Duodenal mucosa (tissue), 2 donors: ENCODE measurements around the gene PPP6R3.
"Not testable (repeated sequence)": the region's sequence is repeated elsewhere in the genome, so short reads cannot be mapped to it uniquely, and the experiment has no call there.

Experiments
- H3K27ac ChIP-seq: one replicate; pipeline ENCODE4 v1.7.0; 2013; ENCODE audit warnings: low read depth, low read length
- H3K27me3 ChIP-seq, 2 donors: one replicate each; pipeline ENCODE4 v1.7.0; 2013; ENCODE audit warnings: low read length in 2 of 2, control low read depth in 1 of 2; ENCODE audit not compliant: insufficient read depth in 2 of 2, control insufficient read depth in 1 of 2
- H3K36me3 ChIP-seq, 2 donors: one replicate each; pipeline ENCODE4 v1.7.0; 2013; ENCODE audit warnings: low read length in 2 of 2, control low read depth in 1 of 2; ENCODE audit not compliant: insufficient read depth in 2 of 2, control insufficient read depth in 1 of 2
- H3K4me1 ChIP-seq, 2 donors: one replicate each; pipeline ENCODE4 v1.7.0; 2013; ENCODE audit warnings: low read length in 2 of 2, control low read depth in 1 of 2; ENCODE audit not compliant: insufficient read depth in 2 of 2, control insufficient read depth in 1 of 2
- H3K4me3 ChIP-seq, 2 donors: one replicate each; pipeline ENCODE4 v1.7.0; 2013; ENCODE audit warnings: low read length in 2 of 2, low read depth in 1 of 2
- H3K9ac ChIP-seq, 2 donors: one replicate each; pipeline ENCODE4 v1.7.0; 2013; ENCODE audit warnings: low read length in 2 of 2, low read depth in 1 of 2
- H3K9me3 ChIP-seq, 2 donors: one replicate each; pipeline ENCODE4 v1.7.0; 2013; ENCODE audit warnings: low read length in 2 of 2, control low read depth in 1 of 2; ENCODE audit not compliant: control insufficient read depth in 1 of 2

Gene PPP6R3

DNA sequence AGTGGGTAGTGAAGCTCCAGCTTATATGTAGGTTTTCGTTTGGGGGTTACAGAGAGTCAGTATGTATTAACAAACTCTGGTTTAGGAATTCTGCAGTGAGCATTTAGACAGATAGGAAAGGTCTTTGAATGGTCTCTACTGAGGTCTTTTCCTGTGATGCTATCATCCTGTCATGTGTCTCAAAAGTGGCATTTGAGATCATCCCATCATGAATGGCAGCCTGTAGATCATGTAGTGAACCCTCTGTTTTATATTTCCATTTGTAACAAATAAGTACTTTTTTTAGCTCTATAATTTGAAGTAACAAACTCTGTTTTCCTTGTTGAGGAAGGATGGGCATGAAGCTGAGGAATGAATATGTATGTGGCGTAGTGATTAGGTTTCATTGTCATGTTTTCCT lies 76.2 kb downstream of the PPP6R3 start:
- no peaks in the 10 kb centered on the region for H3K4me1 ChIP-seq
- no peaks in the 10 kb centered on the region for H3K9me3 ChIP-seq
- H3K36me3 ChIP-seq = peaks cover 25 to 43% of the 10 kb centered on the region in 2 donors
- H3K9ac ChIP-seq = no peak overlapping the region
- H3K27me3 ChIP-seq = no peaks in the 10 kb centered on the region
- H3K27ac ChIP-seq = no peak overlapping the region
- no peak overlapping the region for H3K4me3 ChIP-seq

DNA sequence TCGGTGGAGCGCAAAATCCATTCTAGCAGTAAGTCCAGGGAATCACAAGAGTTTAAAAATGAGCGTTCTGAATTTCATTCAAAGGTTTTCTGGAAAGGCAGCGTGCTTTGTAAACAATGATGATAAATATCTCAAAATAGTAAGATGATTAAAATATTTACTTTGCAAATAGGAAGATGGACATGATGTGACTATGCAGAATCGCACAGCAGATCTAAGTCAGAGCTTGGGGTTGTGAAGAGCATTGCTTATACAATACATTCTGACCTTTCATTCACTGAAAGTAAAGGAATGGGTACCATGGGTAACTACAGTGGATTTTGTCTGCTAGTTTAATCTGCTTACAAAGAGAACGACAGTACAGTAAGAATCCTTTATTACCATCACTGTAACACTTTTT lies 77.5 kb downstream of the PPP6R3 start:
- Histone ChIP-seq H3K9ac (no peak overlapping the region), H3K27me3 (no peaks in the 10 kb centered on the region), H3K4me3 (no peak overlapping the region), H3K27ac (no peak overlapping the region), H3K9me3 (no peaks in the 10 kb centered on the region), H3K4me1 (no peaks in the 10 kb centered on the region), H3K36me3 (peaks cover 26 to 50% of the 10 kb centered on the region in 2 donors)

DNA sequence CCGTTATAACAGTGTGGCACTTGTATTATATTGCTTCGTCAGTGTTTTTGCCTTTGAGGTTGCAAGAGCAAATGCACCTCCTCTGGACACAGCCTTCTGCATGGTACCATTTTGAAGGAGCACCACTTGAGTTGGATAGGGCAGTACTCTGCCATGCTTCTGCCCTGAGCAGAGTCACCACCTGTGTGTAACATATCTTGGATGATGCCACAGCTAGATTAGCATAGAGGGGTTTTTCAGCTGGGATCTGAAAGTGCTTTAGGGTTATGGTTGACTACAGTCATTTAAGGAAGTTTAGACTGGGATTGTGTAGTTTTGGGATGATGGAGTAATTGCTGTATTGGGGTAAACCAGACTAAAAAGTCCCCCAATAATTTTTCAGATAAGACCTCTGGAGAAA lies 78.8 kb downstream of the PPP6R3 start:
- H3K27ac ChIP-seq = no peak overlapping the region
- H3K4me3 ChIP-seq = no peak overlapping the region
- H3K36me3 ChIP-seq = peaks cover 33 to 54% of the 10 kb centered on the region in 2 donors
- no peak overlapping the region for H3K9ac ChIP-seq
- H3K4me1 ChIP-seq = no peaks in the 10 kb centered on the region
- H3K9me3 ChIP-seq = no peaks in the 10 kb centered on the region
- H3K27me3 ChIP-seq = no peaks in the 10 kb centered on the region

DNA sequence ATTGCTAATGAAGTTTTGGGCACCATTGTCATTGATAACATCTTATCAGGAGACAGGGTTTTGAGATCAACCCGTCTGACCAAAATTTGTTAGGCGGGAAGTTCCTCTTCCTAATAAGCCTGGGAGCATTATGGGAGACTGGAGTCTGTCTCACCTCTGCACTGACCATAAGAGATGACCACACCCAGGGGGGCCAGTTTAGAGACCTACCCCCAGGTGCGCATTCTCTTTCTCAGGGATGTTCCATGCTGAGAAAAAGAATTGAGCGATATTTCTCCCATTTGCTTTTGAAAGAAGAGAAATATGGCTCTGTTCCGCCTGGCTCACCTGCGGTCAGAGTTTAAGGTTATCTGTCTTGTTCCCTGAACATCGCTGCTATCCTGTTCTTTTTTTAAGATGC lies 80.0 kb downstream of the PPP6R3 start:
- peaks cover 33 to 64% of the 10 kb centered on the region in 2 donors for H3K36me3 ChIP-seq
- H3K9ac ChIP-seq, H3K27me3 ChIP-seq, H3K4me1 ChIP-seq, H3K4me3 ChIP-seq, H3K9me3 ChIP-seq, H3K27ac ChIP-seq: not testable (repeated sequence)

DNA sequence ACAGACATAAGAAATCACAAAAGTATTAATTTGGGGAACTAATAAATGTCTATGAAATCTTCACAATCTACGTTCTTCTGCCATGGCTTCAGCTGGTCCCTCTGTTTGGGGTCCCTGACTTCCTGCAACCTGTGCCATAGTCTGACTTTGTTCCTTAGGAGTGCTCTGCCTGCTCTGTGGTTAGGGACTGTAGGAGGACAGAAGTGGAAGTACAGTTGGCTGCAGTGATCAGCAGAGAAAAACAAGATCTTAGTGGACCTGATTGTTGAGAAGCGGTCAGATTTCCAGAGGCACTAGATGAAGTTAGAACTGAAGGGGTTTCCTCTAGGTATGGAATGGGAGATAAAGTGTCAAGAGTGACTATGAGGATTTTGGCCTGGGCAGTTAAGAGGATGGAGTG lies 80.6 kb downstream of the PPP6R3 start:
- Histone ChIP-seq H3K4me1 (no peaks in the 10 kb centered on the region), H3K27me3 (no peaks in the 10 kb centered on the region), H3K9ac (no peak overlapping the region), H3K9me3 (no peaks in the 10 kb centered on the region), H3K27ac (no peak overlapping the region), H3K4me3 (no peak overlapping the region), H3K36me3 (peaks cover 38 to 70% of the 10 kb centered on the region in 2 donors)

DNA sequence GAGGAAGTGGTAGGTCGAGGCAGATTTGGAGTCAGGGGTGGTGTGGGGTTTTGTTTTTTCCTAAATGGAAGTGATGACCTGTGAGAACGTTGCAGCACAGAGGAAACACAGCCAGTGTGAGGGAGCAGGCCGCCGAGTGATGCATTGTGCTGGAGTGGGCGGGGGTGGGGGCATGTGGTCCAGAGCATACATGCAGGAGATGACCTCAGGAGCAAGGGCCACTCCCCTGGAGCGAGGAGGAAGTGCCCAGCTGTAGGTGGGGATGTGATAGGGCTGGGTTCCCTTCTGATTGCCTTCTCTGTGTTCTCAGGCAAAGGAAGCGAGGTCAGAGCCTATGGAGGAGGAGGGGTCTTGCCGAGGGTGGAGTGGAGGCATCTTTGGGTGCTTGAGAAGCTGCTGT lies 81.4 kb downstream of the PPP6R3 start:
- Histone ChIP-seq H3K9me3 (no peaks in the 10 kb centered on the region), H3K9ac (no peak overlapping the region), H3K27me3 (no peaks in the 10 kb centered on the region), H3K4me3 (no peak overlapping the region), H3K27ac (no peak overlapping the region), H3K4me1 (no peaks in the 10 kb centered on the region), H3K36me3 (peaks cover 44 to 78% of the 10 kb centered on the region in 2 donors)

DNA sequence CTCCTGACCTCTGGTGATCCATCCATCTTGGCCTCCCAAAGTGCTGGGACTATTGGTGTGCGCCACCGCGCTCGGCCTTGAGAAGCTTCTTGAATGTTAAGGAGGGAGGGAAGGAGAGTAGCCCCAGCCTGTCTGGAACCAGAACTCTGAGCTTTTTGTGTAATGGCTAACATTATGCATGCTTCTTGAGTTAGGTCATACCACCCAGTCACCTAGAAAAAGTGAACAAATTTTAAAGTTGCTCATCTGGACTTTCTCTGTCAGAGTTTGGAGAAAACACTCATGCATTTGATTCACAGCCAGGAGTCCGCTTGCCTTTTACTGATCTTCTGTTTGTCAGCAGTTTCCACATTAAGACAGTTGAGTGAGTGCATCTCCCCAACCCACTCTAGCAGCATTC lies 82.1 kb downstream of the PPP6R3 start:
- H3K27me3 ChIP-seq = no peaks in the 10 kb centered on the region
- no peak overlapping the region for H3K9ac ChIP-seq
- H3K4me1 ChIP-seq = no peaks in the 10 kb centered on the region
- H3K4me3 ChIP-seq = no peak overlapping the region
- no peak overlapping the region for H3K27ac ChIP-seq
- H3K9me3 ChIP-seq = no peaks in the 10 kb centered on the region
- H3K36me3 ChIP-seq = peaks cover 43 to 81% of the 10 kb centered on the region in 2 donors

DNA sequence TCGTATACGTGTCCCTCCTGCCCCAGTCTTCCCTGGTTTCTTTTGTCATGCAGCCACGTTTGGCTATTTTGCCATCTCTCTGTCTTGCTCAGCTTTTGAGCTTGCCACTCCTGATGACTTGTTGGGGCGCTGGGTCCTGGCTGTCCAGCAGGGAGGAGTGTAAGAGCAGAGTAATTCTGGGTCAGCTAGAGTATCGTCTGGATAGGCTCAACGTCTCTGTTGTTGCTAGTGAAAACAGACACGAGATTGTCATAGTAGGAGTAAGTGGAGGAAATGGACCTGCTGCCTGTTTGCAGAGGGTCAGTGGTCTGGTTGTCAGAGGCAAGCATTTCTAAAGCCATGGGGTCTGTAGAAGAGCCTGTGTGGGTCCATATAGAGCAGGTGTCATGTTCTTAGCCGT lies 83.0 kb downstream of the PPP6R3 start:
- Histone ChIP-seq H3K36me3 (peaks cover 47 to 79% of the 10 kb centered on the region in 2 donors), H3K9me3 (no peaks in the 10 kb centered on the region), H3K27me3 (no peaks in the 10 kb centered on the region), H3K4me3 (no peak overlapping the region), H3K4me1 (no peaks in the 10 kb centered on the region), H3K27ac (no peak overlapping the region), H3K9ac (no peak overlapping the region)

DNA sequence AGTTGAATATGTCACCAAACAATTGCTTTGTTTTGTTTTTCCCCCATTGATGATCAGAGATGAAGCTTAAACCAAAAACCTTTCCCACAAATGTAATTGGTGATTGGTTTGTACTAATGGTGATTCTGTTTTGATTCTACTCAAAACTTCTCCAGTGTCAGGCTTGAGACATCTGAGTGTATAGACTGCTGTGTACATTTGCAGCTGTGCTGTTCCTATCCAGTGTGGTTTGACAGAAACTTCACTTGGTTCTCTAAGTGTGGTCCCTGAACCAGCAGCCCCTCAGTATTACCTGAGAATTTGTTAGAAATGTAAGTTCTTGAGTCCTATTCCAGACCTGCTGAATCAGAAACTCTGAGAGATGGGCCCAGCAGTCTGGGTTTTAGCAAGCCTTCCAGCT lies 84.8 kb downstream of the PPP6R3 start:
- H3K27ac ChIP-seq = no peak overlapping the region
- no peak overlapping the region for H3K4me3 ChIP-seq
- no peak overlapping the region for H3K9ac ChIP-seq
- H3K36me3 ChIP-seq = peaks cover 47 to 76% of the 10 kb centered on the region in 2 donors
- no peaks in the 10 kb centered on the region for H3K27me3 ChIP-seq
- peaks cover 8% of the 10 kb centered on the region in 2 donors for H3K4me1 ChIP-seq
- no peaks in the 10 kb centered on the region for H3K9me3 ChIP-seq

DNA sequence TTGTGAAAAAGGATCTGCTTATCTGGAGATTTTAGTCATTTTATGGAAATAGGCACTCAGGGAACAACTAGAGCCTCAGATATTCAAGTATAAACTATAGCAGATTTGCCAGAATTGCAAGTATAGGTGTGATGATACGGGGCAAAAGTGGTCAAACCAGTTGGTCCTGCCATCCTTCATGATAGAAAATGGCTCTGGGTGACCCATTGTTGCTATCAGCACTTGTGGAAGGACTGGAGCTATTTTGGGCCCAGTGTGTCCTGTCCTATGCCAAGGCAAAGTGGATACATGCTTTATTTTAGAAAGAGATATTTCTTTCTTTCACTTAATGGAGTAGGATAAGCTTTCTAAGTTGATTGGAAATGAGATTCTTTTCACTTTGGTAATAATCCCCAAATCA lies 85.2 kb downstream of the PPP6R3 start:
- no peak overlapping the region for H3K9ac ChIP-seq
- H3K4me3 ChIP-seq = no peak overlapping the region
- no peaks in the 10 kb centered on the region for H3K27me3 ChIP-seq
- H3K4me1 ChIP-seq = peaks cover 8% of the 10 kb centered on the region in 2 donors
- no peaks in the 10 kb centered on the region for H3K9me3 ChIP-seq
- H3K36me3 ChIP-seq = peaks cover 47 to 80% of the 10 kb centered on the region in 2 donors
- H3K27ac ChIP-seq = no peak overlapping the region

DNA sequence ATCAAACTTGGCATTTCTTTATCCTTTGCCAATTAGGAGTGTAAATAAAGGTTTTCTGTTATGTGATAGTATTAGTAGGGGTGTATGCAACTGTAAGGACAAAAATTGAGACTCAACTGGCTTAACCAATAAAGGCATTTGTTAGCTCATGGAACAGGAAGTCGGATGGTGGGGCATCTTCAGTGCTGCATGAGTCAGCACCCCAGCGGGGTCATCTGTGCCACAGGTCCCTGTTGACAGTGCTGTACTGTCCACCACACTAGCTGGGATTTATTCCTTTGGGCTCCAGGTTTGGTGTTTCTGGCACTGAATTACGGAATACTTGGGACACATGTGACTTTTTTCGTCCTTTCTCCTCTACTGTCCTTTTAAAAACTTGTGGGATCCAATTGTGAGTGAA lies 86.0 kb downstream of the PPP6R3 start:
- Histone ChIP-seq H3K4me3 (no peak overlapping the region), H3K9me3 (no peaks in the 10 kb centered on the region), H3K27me3 (no peaks in the 10 kb centered on the region), H3K4me1 (peaks cover 8% of the 10 kb centered on the region in 2 donors), H3K27ac (no peak overlapping the region), H3K9ac (no peak overlapping the region), H3K36me3 (peaks cover 49 to 81% of the 10 kb centered on the region in 2 donors)
